ENCODE results near the gene PCYT1A. TPM values are rescaled to one million over a fixed set of nuclear protein-coding genes. Genes with fewer than 3 reads are reported as not detected.
A peak's percentile ranks its signal among the peaks of the same experiment; 100 is the strongest.
"Not testable (repeated sequence)": the region's sequence is repeated elsewhere in the genome, so short reads cannot be mapped to it uniquely, and the experiment has no call there.

PCYT1A gene
- total RNA-seq, 2 experiments from 2014 or later, result 27.4 to 28.4 TPM

DNA sequence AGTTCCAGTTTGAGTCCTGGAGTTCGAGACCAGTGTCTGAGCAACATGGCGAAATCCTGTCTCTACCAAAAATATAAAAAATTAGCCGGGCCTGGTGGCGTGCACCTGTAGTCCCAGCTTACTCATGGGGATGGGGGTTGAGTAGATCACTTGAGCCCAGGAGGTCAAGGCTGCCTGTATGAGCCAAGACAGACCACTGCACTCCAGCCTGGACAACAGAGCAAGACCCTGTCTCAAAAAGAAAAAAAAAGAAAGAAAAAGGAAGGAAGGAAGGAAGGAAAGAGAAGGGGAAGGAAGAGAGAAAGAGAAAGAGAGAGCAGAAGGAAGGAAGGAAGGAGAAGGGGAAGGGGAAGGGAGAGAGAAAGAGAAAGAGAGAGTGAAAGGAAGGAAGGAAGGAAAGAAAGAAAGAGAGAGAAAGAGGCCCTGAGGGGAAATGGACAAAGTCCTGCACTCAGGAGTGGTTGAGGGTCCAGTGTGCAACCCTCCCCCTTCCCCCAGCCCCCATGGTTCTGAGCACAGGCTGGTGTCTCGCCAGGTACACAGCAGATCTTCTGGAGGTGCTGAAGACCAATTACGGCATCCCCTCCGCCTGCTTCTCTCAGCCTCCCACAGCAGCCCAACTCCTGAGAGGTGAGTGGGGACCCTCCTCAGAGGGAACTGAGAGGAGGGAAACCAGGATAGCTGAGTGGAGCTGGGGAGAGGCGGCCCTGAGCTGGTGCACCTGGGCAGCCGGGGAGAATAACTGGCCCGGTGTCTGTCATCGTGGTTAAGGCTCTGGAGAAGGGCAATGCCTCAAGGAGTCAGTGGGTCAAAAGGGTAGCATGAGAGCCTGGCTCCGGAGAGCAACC lies 70.0 kb downstream of the PCYT1A start:
- no peaks in the 10 kb centered on the region for H3K9me3 Mint-ChIP-seq
- H3K27ac Mint-ChIP-seq, result peak overlapping the region; percentile 21
- CTCF ChIA-PET, result interaction anchor here (0.6 to 1.0 kb wide), 2 partner anchors 21 to 146 kb away, joined by 3 read pairs; no protein-coding TSS in a partner anchor
- peaks cover 26% of the 10 kb centered on the region for H3K4me1 Mint-ChIP-seq (ENCODE audit: low read depth)
- no peaks in the 10 kb centered on the region for H3K36me3 Mint-ChIP-seq (ENCODE audit: low read depth)
- intact Hi-C loops (cut with micrococcal nuclease), result no loop called here
- H3K4me3 Mint-ChIP-seq, result peak overlapping the region; percentile 39
- no peaks in the 10 kb centered on the region for H3K27me3 Mint-ChIP-seq (ENCODE audit: low read depth)
- DNase-seq, result no peak

DNA sequence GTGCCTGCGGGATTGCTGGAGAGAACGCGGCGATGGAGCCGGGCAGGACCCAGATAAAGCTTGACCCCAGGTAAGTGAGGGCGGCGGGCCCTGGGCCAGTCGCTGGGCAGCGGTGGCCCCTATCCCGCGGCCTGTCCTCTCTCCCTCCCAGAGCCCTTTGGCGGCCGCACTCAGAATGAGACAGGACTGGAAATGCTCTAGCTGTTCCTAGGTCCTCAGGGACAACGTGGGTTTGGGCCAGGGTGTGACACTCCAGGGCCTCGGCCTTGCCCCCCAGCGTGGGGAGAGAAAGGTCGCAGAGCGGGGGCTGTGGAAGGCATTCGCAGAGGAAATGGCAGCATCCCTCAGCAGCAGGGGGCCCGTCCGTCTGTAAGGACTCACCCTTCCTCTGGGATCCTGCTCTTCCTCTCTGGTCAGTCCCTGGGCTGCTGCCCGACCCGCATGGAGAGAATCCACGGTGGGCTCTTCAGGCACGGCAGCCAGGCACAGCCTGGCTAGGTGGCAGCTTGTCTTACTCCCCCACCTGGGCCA lies 70.8 kb downstream of the PCYT1A start:
- CTCF ChIA-PET, result interaction anchor here (0.6 kb wide), 1 partner anchor 156 kb away, joined by 3 read pairs; no protein-coding TSS in a partner anchor
- Mint-ChIP-seq H3K4me3 (no peak overlapping the region), H3K9me3 (no peaks in the 10 kb centered on the region), H3K4me1 (ENCODE audit: low read depth) (peaks cover 26% of the 10 kb centered on the region), H3K27me3 (ENCODE audit: low read depth) (no peaks in the 10 kb centered on the region), H3K36me3 (ENCODE audit: low read depth) (no peaks in the 10 kb centered on the region), H3K27ac (no peak overlapping the region)
- intact Hi-C loops (cut with micrococcal nuclease), result no loop called here
- no peak for DNase-seq

DNA sequence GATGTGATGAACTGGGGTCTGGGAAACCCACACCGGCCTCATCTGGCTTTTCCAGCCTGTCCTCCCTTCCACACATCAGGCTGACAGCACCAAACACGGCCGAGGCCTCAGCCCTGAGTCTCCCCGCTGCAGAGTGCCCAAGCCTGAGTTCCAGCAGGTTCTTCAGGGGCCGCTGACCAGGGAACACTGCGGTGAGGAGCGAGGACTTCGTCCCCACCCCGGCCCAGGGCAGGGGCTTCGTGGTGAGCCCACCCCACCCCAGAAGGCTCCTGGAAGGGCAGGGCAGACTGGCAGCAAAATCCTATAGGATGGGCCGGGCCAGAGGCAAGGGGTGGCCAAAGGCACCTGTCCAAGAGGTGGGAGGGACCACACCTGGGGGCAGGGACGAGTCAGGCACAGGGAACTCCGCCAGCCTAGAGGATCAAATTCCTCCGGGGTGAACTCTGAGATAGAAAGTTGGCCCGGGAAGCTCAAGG lies 71.4 kb downstream of the PCYT1A start, which contains the start of gene SLC51A:
SLC51A (plus strand) TSS at position 446 of the 476 bp plus-strand sequence. CDS start 179 bp downstream, outside the sequence.
- H3K4me1 Mint-ChIP-seq (ENCODE audit: low read depth), result peaks cover 26% of the 10 kb centered on the region
- no peaks in the 10 kb centered on the region for H3K36me3 Mint-ChIP-seq (ENCODE audit: low read depth)
- no peaks in the 10 kb centered on the region for H3K9me3 Mint-ChIP-seq
- DNase-seq, result no peak
- no peaks in the 10 kb centered on the region for H3K27me3 Mint-ChIP-seq (ENCODE audit: low read depth)
- CTCF ChIA-PET, result no interaction called here
- peak within 1 kb of the TSS; percentile 21 for H3K27ac Mint-ChIP-seq
- intact Hi-C loops (cut with micrococcal nuclease), result no loop called here
- no peak within 1 kb of the TSS for H3K4me3 Mint-ChIP-seq

DNA sequence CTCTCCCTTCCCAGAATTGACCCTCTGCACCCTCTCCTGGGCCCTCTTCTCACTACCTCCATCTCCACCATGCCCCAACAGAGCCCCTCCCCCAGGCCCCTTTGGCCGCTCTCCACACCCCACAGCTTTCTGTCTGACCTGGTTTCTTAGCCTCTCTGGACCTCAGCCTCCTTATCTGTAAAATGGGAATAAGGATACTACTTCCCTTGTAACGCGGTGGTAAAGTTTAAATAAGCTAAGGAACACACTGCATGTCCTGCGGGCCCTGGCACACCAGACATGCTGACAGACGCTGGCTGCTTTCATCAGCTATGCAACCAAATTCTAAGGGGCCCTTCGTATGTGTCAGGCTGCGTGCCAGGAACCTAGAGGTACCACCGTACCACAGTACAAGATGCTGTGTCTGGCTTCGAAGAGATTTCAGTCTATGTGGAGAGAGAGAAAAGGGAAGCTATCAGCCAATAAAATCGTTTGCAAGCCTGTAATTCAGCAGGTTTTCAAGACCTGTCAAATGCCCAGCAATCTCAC lies 72.0 kb downstream of the PCYT1A start:
- DNase-seq, result no peak
- no peaks in the 10 kb centered on the region for H3K36me3 Mint-ChIP-seq (ENCODE audit: low read depth)
- no peaks in the 10 kb centered on the region for H3K9me3 Mint-ChIP-seq
- intact Hi-C loops (cut with micrococcal nuclease), result no loop called here
- H3K27me3 Mint-ChIP-seq (ENCODE audit: low read depth), result no peaks in the 10 kb centered on the region
- H3K4me1 Mint-ChIP-seq (ENCODE audit: low read depth), result peaks cover 25% of the 10 kb centered on the region
- H3K4me3 Mint-ChIP-seq, result no peak overlapping the region
- CTCF ChIA-PET, result no interaction called here
- H3K27ac Mint-ChIP-seq, result no peak overlapping the region

DNA sequence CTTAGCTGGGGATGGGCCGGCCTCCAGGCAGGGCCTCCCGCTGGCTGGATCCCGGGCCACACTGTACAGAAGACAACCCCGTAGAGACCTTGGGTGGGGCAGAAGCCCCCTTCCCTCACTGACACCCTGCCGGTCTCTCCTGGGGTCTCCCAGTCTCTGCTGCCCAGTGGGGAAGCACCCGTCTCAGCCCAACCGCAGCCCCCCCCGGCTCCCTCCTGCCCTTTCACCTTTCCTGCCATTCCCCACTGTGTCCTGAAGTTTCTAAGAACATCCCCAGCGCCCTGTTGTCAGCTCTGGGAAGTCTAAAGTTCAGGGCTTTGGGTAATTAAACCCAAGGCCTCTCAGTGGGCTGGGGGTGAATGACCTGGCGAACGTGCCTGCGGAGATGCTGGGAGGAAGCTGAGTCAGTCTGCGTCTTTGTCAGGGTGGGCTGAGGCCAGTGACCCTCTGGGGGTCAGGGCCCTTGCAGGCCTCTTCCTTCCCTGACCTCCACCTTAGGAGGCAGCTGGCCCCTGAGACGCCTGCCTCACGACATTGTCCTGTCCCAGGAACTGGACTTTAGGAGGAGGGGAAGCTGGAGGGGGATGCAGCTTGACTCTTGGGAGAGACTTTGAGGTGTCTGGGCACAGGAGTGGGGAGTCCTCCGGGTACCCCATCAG lies 72.6 kb downstream of the PCYT1A start:
- intact Hi-C loops (cut with micrococcal nuclease), result no loop called here
- CTCF ChIA-PET, result interaction anchor here (0.7 kb wide), 1 partner anchor 21 kb away, joined by 5 read pairs; no protein-coding TSS in a partner anchor

DNA sequence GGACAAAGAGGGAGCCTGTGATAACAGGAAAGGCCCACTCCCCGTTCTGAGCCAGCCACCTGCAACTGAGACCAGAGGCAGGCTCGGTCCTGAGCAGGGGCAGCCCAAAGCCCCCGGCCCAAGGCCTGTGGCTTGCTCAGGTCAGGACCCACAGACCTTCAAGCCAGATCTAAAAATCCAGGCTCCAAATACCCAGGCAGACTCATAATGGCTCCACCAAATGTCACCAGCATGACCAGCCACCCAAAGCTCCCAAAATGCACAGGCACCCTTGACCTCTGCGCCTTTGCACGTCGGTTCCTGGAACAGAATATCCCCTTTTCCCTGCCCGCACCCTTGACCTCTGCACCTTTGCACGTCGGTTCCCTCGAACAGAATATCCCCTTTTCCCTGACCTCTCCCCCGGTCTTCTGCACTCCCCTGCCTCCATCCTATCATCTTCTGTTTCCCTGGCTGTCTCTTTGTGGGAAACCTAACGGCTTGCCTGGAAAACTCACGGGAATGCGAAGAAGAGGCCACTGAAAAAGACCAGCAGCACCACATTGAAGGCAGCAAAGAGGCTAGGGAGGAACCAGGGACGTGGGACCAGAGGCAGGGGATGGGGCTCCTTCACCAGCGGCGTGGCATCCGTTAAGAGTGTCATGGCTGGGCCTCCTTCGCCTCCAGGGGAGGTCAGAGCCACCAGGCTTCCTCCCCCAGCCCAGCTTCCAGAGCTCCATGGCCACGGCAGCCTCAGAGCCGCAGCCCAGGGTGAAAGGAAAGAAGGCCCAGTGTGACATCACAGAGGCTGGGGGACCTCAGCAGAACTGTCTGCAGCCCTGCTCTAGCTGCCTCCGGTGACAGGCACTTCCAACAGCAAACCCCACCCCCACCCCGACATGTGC lies 76.6 kb downstream of the PCYT1A start, which contains the start of gene ZDHHC19:
ZDHHC19 (minus strand) TSS at position 728 of the 884 bp plus-strand sequence; CDS start at position 643, 85 bp downstream.
- intact Hi-C loops (cut with micrococcal nuclease), result no loop called here

More for the DNA sequence above, 72.6 kb downstream of the PCYT1A start:
- no peak for DNase-seq
- H3K27ac Mint-ChIP-seq, result no peak overlapping the region
- H3K4me1 Mint-ChIP-seq (ENCODE audit: low read depth), result peaks cover 23% of the 10 kb centered on the region
- H3K36me3 Mint-ChIP-seq (ENCODE audit: low read depth), result no peaks in the 10 kb centered on the region
- H3K9me3 Mint-ChIP-seq, result no peaks in the 10 kb centered on the region
- H3K27me3 Mint-ChIP-seq (ENCODE audit: low read depth), result no peaks in the 10 kb centered on the region
- no peak overlapping the region for H3K4me3 Mint-ChIP-seq

DNA sequence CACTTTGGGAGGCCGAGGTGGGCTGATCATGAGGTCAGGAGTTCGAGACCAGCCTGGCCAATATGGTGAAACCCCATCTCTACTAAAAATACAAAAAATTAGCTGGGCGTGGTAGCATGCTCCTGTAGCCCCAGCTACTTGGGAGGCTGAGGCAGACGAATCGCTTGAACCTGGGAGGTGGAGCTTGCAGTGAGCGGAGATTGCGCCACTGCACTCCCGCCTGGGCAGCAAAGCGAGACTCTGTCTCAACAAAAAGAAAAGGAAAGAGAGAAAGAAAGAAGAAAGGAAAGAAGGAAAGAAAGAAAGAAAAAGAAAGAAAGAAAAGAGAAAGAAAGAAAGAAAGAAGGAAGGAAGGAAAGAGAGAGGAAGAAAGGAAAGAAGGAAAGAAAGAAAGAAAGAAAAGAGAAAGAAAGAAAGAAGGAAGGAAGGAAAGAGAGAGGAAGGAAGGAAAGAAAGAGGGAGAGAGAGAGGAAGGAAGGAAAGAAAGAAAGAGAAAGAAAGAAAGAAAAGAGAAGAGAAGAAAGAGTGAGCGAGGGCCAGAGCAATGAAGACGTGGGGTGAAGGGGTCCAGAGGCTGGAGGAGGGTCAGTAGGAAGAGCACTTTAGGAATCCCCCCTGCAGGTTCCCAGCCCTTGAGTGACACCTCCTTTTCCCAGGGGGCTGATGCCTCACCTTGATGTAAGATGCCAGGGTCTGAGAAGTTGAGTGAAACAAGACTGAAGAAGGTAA lies 77.4 kb downstream of the PCYT1A start:
- H3K4me3 Mint-ChIP-seq; H3K9me3 Mint-ChIP-seq; CTCF ChIA-PET; H3K36me3 Mint-ChIP-seq (ENCODE audit: low read depth); H3K27me3 Mint-ChIP-seq (ENCODE audit: low read depth); DNase-seq; H3K27ac Mint-ChIP-seq: not testable (repeated sequence)
- H3K4me1 Mint-ChIP-seq (ENCODE audit: low read depth), result peaks cover 13% of the 10 kb centered on the region
- intact Hi-C loops (cut with micrococcal nuclease), result loop anchor here (5.0 kb wide), 1 partner anchor 307 kb away; the partner anchor contains the start of gene SMCO1

More for the DNA sequence above, 76.6 kb downstream of the PCYT1A start, which contains the start of gene ZDHHC19:
- Mint-ChIP-seq H3K27me3 (ENCODE audit: low read depth) (no peaks in the 10 kb centered on the region), H3K36me3 (ENCODE audit: low read depth) (no peaks in the 10 kb centered on the region), H3K9me3 (no peaks in the 10 kb centered on the region), H3K27ac (no peak within 1 kb of the TSS), H3K4me1 (ENCODE audit: low read depth) (peaks cover 10% of the 10 kb centered on the region), H3K4me3 (no peak within 1 kb of the TSS)
- CTCF ChIA-PET, result no interaction called here
- no peak for DNase-seq

DNA sequence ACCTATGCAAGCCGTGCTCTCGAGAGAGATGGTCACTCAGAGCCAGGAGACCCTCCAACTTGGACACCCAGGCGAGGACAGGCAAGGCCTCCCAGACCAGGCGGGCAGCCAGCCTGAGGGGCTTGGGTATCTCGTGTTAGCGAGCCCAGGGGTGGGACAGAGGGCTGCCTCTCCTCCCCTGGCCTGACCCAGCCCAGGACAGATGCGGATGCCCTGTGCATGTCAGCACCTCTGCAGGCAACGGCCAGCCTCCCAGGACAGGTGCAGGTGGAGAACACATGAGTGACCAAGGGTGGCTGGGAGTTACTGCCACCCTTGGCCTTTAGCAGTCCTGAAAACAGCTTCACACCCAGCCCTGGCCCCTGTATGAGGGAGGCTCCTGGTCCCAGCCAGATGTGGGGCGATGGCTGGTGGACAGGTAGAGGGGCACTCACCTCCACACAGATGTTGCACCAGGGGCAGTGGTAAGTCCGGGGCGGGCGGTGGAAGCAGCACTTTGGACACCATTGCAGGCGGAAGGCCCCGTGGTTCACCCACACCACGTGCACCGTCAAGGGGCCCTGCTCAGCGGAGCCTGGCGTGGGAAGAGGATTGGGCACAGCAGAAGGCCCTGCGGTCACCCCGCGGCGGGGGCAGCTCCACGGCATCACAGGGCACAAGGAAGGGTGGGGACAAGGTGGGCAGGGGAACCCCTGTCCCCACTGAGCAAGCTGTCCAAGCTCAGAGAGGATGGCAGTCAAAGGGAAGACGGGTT lies 78.4 kb downstream of the PCYT1A start:
- Mint-ChIP-seq H3K27me3 (ENCODE audit: low read depth) (peaks cover 3% of the 10 kb centered on the region), H3K4me3 (no peak overlapping the region), H3K9me3 (no peaks in the 10 kb centered on the region), H3K4me1 (ENCODE audit: low read depth) (peaks cover 15% of the 10 kb centered on the region), H3K36me3 (ENCODE audit: low read depth) (no peaks in the 10 kb centered on the region), H3K27ac (no peak overlapping the region)
- no peak for DNase-seq
- intact Hi-C loops (cut with micrococcal nuclease), result loop anchor here (5.0 kb wide), 1 partner anchor 308 kb away; the partner anchor contains the start of gene SMCO1
- CTCF ChIA-PET, result no interaction called here

DNA sequence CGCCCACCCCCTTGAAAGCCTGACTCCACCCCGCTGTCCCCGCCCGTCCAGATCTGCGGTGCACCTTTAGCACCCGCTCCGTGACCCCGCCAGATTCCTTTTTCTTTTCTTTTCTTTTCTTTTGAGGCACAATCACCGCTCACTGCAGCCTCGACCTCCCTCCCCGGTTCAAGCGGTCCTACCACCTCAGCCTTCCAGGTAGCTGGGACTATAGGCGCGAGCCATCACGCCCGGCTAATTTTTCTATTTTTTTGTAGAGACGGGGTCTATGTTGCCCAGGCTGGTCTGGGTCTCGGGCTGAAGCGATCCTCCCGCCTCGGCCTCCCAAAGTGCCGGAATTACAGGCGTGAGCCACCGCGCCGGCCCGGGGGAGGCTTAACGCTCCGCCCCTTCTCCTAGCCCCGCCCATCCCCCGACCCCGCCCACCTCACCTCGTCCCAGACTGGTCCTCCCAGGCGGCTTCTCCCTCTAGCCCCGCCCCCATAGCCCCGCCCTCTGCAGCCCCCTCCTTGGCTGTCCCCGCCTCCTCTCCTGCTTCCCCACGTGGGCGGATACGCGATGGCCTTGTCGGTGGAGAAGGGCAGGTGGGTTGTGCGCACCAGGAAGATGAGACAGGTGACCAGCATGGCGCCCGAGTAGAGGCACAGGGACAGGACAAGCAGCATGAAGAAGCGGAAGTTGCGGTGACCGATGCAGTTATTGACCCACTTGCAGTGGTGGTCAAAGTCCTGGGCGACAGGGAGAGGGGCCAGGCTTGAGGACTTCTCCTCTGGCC lies 79.5 kb downstream of the PCYT1A start:
- H3K9me3 Mint-ChIP-seq, result no peaks in the 10 kb centered on the region
- H3K4me1 Mint-ChIP-seq (ENCODE audit: low read depth), result peaks cover 15% of the 10 kb centered on the region
- CTCF ChIA-PET, result interaction anchor here (1.4 to 1.8 kb wide), 2 partner anchors 11 to 134 kb away, joined by 4 to 7 read pairs; no protein-coding TSS in a partner anchor
- intact Hi-C loops (cut with micrococcal nuclease), result loop anchor here (5.0 kb wide), 1 partner anchor 309 kb away; the partner anchor contains the start of gene SMCO1
- H3K27ac Mint-ChIP-seq, result no peak overlapping the region
- DNase-seq, result peak; percentile 80
- H3K27me3 Mint-ChIP-seq (ENCODE audit: low read depth), result peaks cover 3% of the 10 kb centered on the region
- H3K4me3 Mint-ChIP-seq, result peak overlapping the region; percentile 73
- no peaks in the 10 kb centered on the region for H3K36me3 Mint-ChIP-seq (ENCODE audit: low read depth)

Measured in activated naive CD4-positive, alpha-beta T cell treated with anti-CD3 and anti-CD28 coated beads for 36 hours (primary cell).